Ovary (tissue), 3 donors: ENCODE results near the gene GPN1.

Experiments used
- CTCF ChIP-seq, 3 donors: fragments of 450-650 bp in 2 of 3; fragments of 200-600 bp in 1 of 3; IDR thresholded peaks; one replicate each; pipeline versions ENCODE4 v1.5.1 to v1.8.0; 2016 to 2022; ENCODE audit warnings: antibody characterized with exemption in 3 of 3, mild to moderate bottlenecking in 1 of 3
- POLR2A ChIP-seq: fragments of 450-650 bp; IDR thresholded peaks from one replicate; pipeline ENCODE4 v1.6.1; 2017; ENCODE audit warnings: antibody characterized with exemption, mild to moderate bottlenecking, moderate library complexity
- donor health status: DM: no; HTN: no; CAD: no.

GRCh38 chr2:27584597-27584996, 44.3 kb upstream of the GPN1 start:
- TF ChIP-seq POLR2A (no peak), CTCF (IDR thresholded peaks at IDR 0.05) (no peak)
